Astrocyte of the cerebellum (primary cell): ENCODE data around the gene EMX1.

Source experiments
- DNase-seq: peaks from one replicate; pipeline ENCODE4 v3.0.0-alpha.2; 2011; ENCODE audit warnings: low read depth
- H3K4me3 ChIP-seq: 2 replicates; pipeline ENCODE4 v1.5.1; 2011; ENCODE audit warnings: mild to moderate bottlenecking, low read depth, low read length, moderate library complexity
- CTCF ChIP-seq: IDR thresholded peaks from 2 replicates; pipeline ENCODE4 v1.5.1; 2012; ENCODE audit warnings: low read length, low read depth, moderate library complexity, mild to moderate bottlenecking; ENCODE audit errors: missing control alignments
- in situ Hi-C: cut with HindIII; loops from 2 replicates; pipeline ENCODE4 v1.10.0; 2017; ENCODE audit warnings: low sequenced_read_pairs

Gene EMX1

GRCh38 chr2:72975017-72975416 lies 57.7 kb downstream of the EMX1 start:
- in situ Hi-C loops = no loop called here
- no peak for TF ChIP-seq CTCF
- no peak for DNase-seq
- H3K4me3 ChIP-seq = no peak overlapping the region

DNA sequence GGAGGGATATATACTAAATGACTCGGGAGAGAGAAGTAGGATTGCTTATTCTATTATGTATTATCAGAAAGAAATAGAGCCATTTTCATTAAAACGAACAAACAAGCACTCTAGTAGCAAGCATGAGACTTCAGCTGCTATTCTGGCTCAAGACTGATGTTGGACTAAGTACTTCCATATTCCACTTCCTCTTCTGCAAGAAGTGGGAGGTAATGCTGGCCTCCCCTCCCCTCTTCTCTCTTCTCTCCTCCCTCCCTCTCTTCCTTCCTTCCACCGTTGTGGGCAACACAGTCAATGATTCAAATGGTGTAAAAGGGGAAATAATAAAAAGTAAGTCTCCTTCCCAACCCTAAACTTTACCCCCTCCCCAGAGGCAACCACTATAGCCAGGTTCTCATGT lies 62.6 kb downstream of the EMX1 start:
- no peak for TF ChIP-seq CTCF
- DNase-seq = no peak
- in situ Hi-C loops = no loop called here

GRCh38 chr2:72980535-72981217 lies 63.4 kb downstream of the EMX1 start:
- H3K4me3 ChIP-seq = no peak overlapping the region
- in situ Hi-C loops = no loop called here
- TF ChIP-seq CTCF = no peak
- DNase-seq = peak; percentile 23

More for the DNA sequence above, 62.6 kb downstream of the EMX1 start:
- no peak overlapping the region for H3K4me3 ChIP-seq

GRCh38 chr2:72981536-72981935 lies 64.2 kb downstream of the EMX1 start:
- no peak for DNase-seq
- no peak for TF ChIP-seq CTCF
- in situ Hi-C loops = no loop called here
- no peak overlapping the region for H3K4me3 ChIP-seq

GRCh38 chr2:72982219-72982618 lies 64.9 kb downstream of the EMX1 start:
- TF ChIP-seq CTCF = no peak
- H3K4me3 ChIP-seq = no peak overlapping the region
- in situ Hi-C loops = no loop called here
- no peak for DNase-seq

- in situ Hi-C loops = no loop called here
- no peak overlapping the region for H3K4me3 ChIP-seq
- no peak for DNase-seq
- TF ChIP-seq CTCF = no peak
Observed at GRCh38 chr2:72982781-72983499, 65.6 kb downstream of the EMX1 start.
